ENCODE data around the gene FAM135A.

The FAM135A gene

GRCh38 chr6:70413114-70413991 lies at the start of gene FAM135A:
Gene FAM135A, plus strand, starts transcription at chr6:70413508. Its CDS starts 14,835 bp downstream, at chr6:70428343.
- DNase-seq (ENCODE audit: low read depth): peak; percentile 86

DNA sequence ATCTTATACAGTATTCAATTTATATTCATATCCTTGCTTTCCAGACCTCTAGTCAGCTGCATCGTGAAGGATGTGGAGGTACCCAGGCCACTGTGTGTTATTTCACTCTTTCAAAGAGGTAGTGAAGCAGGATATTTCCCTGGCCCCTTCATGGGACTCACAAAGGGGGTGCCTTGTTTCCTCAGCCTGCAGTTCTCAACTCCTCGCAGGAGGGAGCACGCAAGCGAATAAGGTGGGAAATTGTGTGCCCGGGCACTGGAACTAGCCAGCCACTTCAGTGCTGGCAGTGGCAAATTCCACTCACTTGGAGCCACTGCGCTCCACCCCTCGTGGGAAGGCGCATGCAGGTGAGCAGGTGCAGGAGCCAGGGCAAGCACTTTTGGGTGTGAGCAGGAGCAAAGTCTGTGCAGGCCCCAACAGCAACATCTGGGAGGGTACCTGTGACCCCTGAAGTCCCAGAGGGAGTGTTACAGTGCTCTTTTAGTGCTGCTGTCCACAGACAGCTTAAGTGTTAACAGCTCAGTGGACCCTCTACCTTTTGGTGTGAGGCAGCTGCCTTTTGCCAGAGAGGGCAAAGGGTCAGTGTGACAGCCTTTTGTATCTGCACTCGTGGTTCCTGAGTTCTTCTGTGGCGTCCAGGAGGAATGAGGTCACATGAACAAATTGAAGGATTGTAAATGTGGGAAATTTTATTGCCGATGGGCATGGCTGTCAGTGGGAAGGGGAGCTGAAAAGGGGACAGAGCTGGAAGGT lies 49.4 kb upstream of the FAM135A start:
- no peak for DNase-seq (ENCODE audit: low read depth)

DNA sequence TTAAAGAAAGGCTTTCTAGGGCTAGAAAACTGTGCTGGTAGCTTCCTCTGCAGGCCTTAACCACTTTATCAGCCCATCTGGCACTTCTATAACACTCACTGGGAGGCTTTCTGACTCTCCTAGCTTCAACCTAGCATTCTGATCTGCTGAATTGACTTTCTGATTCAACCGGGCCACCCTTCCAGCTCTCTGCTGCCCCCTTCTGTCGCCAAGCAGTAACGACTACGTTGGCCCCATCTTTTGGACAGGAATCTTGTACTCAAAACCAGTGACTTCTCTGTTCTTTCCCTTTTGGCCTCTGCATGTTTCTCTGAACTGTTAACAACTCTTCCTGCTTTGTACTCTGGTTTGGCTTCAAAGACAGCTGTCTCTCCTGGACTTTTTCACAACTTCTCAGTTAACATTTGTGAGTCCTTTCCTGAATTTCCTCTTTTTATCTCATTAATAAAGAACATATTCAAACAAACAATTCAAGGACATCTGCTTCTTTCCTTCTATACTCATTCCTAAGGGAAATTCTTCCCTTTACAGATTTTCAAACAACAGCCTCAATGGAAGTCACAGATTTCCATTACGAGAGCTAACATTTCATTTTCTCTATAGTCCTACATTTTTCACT lies 43.9 kb upstream of the FAM135A start:
- peak; percentile 27 for DNase-seq (ENCODE audit: low read depth)

DNA sequence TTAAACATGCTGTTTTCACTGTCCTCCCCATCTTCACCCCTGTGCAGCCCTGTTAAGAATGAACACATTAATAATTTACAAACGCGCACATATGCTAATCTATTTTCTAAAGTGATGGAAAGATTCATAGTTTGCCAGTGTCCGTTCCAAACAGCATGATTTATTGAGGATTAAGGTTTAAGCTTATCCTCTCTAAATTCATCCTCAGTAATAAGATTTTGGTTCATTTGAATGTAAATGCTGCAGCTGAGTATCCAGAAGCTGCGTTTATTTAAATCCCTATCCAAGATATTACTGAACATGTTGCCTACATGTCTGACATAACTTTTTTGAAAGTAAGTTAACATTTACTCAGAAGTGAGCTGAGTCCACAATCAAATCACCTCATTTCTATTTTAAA lies 42.8 kb upstream of the FAM135A start:
- DNase-seq (ENCODE audit: low read depth): no peak

GRCh38 chr6:70371454-70372105 lies 41.7 kb upstream of the FAM135A start:
- DNase-seq (ENCODE audit: low read depth): no peak

DNA sequence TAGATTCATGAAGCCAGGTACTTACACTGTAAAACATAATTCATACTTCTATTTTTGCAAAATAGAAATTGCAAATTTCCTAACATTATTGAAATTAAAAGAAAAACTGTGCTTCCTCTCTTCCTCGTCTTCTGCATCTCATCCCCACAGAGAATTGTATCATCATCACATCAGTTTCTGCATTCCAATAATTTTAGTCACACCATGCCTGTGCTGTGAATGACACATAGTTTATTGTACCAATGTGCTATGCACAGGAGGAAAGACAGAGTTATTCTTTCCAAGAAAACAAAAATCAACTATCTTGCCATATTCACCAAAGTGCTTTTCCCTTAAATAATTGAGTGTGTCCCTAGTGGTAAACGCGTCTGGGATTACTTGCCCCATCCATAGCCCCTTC lies 38.1 kb upstream of the FAM135A start:
- no peak for DNase-seq (ENCODE audit: low read depth)

DNA sequence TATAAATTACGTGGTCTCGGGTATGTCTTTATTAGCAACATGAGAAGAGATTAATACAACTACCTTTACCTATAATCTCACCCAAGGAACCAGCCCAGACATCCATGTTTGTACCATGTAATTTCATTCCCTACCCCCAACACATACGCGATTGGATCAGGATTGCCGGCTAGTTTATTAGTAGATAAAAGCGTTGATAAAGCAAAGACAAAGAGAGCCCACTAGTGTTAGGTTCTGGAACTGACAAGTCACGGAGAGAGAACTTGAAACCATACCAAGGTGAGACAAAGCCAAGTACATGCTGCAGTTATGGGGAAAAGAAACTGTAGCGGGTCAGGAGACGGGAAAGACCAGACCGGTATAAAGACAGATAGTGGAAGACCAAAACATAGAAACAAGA lies 37.4 kb upstream of the FAM135A start:
- DNase-seq (ENCODE audit: low read depth): no peak

- no peak for DNase-seq (ENCODE audit: low read depth)
Measured at GRCh38 chr6:70376628-70377027, 36.7 kb upstream of the FAM135A start.

- no peak for DNase-seq (ENCODE audit: low read depth)
Measured at GRCh38 chr6:70377372-70377771, 35.9 kb upstream of the FAM135A start.

GRCh38 chr6:70379473-70380013 lies 33.8 kb upstream of the FAM135A start:
- DNase-seq (ENCODE audit: low read depth): no peak

DNA sequence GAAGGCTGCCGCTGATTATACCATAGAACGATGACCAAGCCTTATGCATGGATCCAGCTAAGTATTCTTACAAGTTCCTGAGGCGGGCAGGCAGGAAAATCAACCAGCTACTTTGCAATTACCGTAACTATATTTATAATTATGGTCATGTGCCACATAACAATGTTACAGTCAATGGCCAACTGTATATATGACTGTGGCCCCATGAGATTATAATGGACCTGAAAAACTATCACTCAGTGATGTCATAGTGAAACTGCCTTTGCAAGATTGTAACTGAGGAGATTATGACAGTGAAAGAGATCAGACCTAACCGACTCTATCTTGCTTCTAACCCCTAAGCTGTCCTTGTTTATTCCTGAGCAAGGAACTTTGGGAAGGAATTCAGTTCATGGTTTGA lies 33.1 kb upstream of the FAM135A start:
- no peak for DNase-seq (ENCODE audit: low read depth)

DNA sequence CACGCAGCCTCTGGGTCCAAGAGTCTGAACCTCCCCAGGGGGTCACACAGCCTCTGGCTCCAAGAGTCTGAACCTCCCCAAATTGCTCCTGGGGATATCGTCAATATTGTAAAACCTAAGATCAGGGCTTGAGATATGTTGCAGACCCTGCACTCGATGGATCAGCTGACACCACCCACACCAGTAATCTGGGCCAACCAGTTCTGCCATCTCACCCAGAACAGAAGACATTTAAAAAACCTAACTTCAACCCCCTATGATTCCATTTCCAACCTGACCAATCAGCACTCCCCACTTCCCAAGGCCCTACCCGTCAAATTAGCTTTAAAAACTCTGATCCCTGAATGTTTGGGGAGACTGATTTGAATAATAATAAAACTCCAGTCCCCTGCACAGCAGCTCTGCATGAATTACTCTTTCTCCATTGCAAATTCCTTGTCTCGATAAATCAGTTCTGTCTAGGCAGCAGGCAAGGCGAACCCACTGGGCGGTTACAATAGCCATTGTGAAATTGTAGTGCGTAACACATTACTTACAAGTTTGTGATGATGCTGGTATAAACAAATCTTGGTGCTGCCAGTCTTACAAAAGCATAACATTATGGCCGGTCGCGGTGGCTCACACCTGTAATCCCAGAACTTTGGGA lies 32.4 kb upstream of the FAM135A start:
- no peak for DNase-seq (ENCODE audit: low read depth)

GRCh38 chr6:70381417-70381782 lies 31.9 kb upstream of the FAM135A start:
- DNase-seq (ENCODE audit: low read depth): no peak

- DNase-seq (ENCODE audit: low read depth): no peak
Measured at GRCh38 chr6:70385901-70386300, 27.4 kb upstream of the FAM135A start.

- DNase-seq (ENCODE audit: low read depth): no peak
Measured at GRCh38 chr6:70388814-70389213, 24.5 kb upstream of the FAM135A start.

- DNase-seq (ENCODE audit: low read depth): no peak
Measured at GRCh38 chr6:70389261-70389660, 24.0 kb upstream of the FAM135A start.

DNA sequence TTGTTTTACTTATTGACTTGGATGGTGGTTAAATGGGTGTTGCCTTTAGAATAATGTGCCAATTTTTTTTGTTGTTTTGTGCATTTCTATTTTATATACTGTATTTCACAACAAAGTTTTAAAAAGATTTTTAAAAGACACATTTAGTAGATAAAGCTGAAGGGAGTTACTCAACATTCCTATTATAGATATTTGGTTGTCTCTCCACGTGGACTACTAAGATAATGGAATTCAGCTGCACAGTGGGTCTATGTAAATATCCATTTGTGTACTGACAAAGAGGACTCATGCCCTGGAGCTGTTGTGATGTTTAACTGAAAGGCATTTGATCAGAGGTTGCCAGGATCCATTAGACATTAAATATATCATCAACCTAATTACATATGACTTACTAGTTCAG lies 23.2 kb upstream of the FAM135A start:
- no peak for DNase-seq (ENCODE audit: low read depth)

- no peak for DNase-seq (ENCODE audit: low read depth)
Measured at GRCh38 chr6:70391492-70391891, 21.8 kb upstream of the FAM135A start.

- no peak for DNase-seq (ENCODE audit: low read depth)
Measured at GRCh38 chr6:70394518-70395300, 18.6 kb upstream of the FAM135A start.

GRCh38 chr6:70395301-70395672 lies 18.0 kb upstream of the FAM135A start:
- DNase-seq (ENCODE audit: low read depth): no peak

GRCh38 chr6:70396163-70396562 lies 17.1 kb upstream of the FAM135A start:
- DNase-seq (ENCODE audit: low read depth): no peak

Data from stimulated activated CD8-positive, alpha-beta memory T cell treated with anti-CD3 and anti-CD28 coated beads, Interleukin-15, amount 100 ng/mL, for 1 hour (primary cell).